ENCODE data around the gene CFAP221. TPM values are rescaled to one million over a fixed set of nuclear protein-coding genes. Genes with fewer than 3 reads are reported as not detected.

Gene CFAP221
- total and polyA plus RNA-seq, 2 experiments from 2014 or later = 0.16 TPM; not detected in 1

GRCh38 chr2:119684518-119684917 lies 140.3 kb downstream of the CFAP221 start:
- no peaks in the 10 kb centered on the region for H4K20me1 ChIP-seq (ENCODE audit: insufficient read depth)
- no peaks in the 10 kb centered on the region for H3F3A ChIP-seq (ENCODE audit: insufficient read depth)
- H3K4me1 ChIP-seq (ENCODE audit: insufficient read depth) = peaks cover 4% of the 10 kb centered on the region; the same call in 1 of the 2 replicates
- in situ Hi-C loops (cut with MboI) = no loop called here
- no peak for DNase-seq
- H3K27me3 ChIP-seq (replicated peaks; ENCODE audit: insufficient read depth) = no peaks in the 10 kb centered on the region
- H3K9me2 ChIP-seq (ENCODE audit: insufficient read depth) = 0 out of 2 replicates have a peak, but pooled peaks cover 4% of the 10 kb centered on the region
- no peak overlapping the region for H3K4me2 ChIP-seq (ENCODE audit: unreplicated experiment)
- no peak for TF ChIP-seq EZH2 (IDR thresholded peaks at IDR 0.05; ENCODE audit: insufficient read depth, poor library complexity, severe bottlenecking)
- H2AFZ ChIP-seq = no peak overlapping the region
- no peaks in the 10 kb centered on the region for H3K9me3 ChIP-seq (ENCODE audit: low read depth)
- H3K27ac ChIP-seq = no peak overlapping the region
- 67 to 74% methylated on average over 3 of the region's 3 CpGs for WGBS, 2 experiments (ENCODE audit: low coverage in 1 of 2, low lambda C conversion rate in 2 of 2, missing lambda C conversion rate in 2 of 2)
- H3K9ac ChIP-seq = no peak overlapping the region
- no peak overlapping the region for H3K4me3 ChIP-seq
- H3K36me3 ChIP-seq (ENCODE audit: low read depth) = no peaks in the 10 kb centered on the region
- peaks cover 13% of the 10 kb centered on the region for H3K79me2 ChIP-seq (ENCODE audit: insufficient read depth)

DNA sequence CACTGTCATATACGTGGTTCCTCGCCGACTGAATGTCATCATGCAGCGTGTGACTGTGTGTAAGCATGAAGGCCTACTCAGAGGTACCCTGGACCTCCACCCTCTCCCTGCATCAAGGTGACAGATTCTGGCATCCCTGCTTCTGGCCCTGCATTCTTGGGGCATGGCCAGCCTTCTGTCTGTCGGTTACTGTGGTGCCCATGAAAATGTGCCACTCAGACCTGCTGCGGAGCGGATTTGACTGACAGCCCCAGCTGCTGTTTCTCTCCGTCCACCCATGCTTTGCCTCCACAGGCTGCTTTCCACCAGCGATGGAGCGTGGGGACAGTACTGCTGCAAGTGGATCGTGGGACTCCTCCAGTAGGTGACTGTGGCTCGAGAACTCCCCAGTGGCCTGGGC lies 144.4 kb downstream of the CFAP221 start:
- no peak overlapping the region for H3K4me3 ChIP-seq
- no peak overlapping the region for H3K27ac ChIP-seq
- H3K36me3 ChIP-seq (ENCODE audit: low read depth) = no peaks in the 10 kb centered on the region
- H3K4me2 ChIP-seq (ENCODE audit: unreplicated experiment) = no peak overlapping the region
- WGBS, 2 experiments (ENCODE audit: low coverage in 1 of 2, low lambda C conversion rate in 2 of 2, missing lambda C conversion rate in 2 of 2) = 82 to 86% methylated on average over 12 of the region's 12 CpGs
- TF ChIP-seq EZH2 (IDR thresholded peaks at IDR 0.05; ENCODE audit: insufficient read depth, poor library complexity, severe bottlenecking) (no peak), EZH2phosphoT487 (IDR thresholded peaks at IDR 0.05; ENCODE audit: insufficient read depth, low read depth) (no peak)
- H3K9ac ChIP-seq = no peak overlapping the region
- H4K20me1 ChIP-seq (ENCODE audit: insufficient read depth) = no peaks in the 10 kb centered on the region
- in situ Hi-C loops (cut with MboI) = no loop called here
- no peaks in the 10 kb centered on the region for H3K79me2 ChIP-seq (ENCODE audit: insufficient read depth)
- H2AFZ ChIP-seq = no peak overlapping the region
- no peak for DNase-seq
- no peaks in the 10 kb centered on the region for H3K9me2 ChIP-seq (ENCODE audit: insufficient read depth)
- H3F3A ChIP-seq (ENCODE audit: insufficient read depth) = no peaks in the 10 kb centered on the region
- H3K9me3 ChIP-seq (ENCODE audit: low read depth) = no peaks in the 10 kb centered on the region
- no peaks in the 10 kb centered on the region for H3K4me1 ChIP-seq (ENCODE audit: insufficient read depth)
- no peaks in the 10 kb centered on the region for H3K27me3 ChIP-seq (replicated peaks; ENCODE audit: insufficient read depth)

DNA sequence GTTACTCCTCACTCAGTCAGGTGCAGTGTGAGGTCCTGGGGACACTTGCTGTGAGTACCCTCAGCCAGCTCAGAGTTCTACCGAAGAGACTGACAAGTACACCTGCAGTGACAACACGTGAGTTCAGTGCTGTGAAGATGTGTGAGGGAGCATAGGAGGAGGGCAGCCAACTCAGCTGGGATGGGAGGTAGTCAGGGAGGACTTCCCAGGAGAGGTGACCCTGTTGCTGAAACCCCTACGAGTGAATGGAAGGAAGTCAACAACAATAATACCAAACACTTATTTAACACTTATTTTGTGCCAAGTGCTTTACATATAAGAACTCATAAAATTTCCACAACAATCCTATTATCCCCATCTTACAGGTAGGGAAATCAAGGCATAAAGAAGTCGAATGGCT lies 145.0 kb downstream of the CFAP221 start:
- Histone ChIP-seq H3K4me1 (ENCODE audit: insufficient read depth) (no peaks in the 10 kb centered on the region), H3K9me3 (ENCODE audit: low read depth) (no peaks in the 10 kb centered on the region), H3K79me2 (ENCODE audit: insufficient read depth) (no peaks in the 10 kb centered on the region), H3K4me2 (ENCODE audit: unreplicated experiment) (no peak overlapping the region), H3K4me3 (no peak overlapping the region), H3K36me3 (ENCODE audit: low read depth) (no peaks in the 10 kb centered on the region), H3K9me2 (ENCODE audit: insufficient read depth) (no peaks in the 10 kb centered on the region), H3F3A (ENCODE audit: insufficient read depth) (no peaks in the 10 kb centered on the region), H3K9ac (no peak overlapping the region), H3K27me3 (replicated peaks; ENCODE audit: insufficient read depth) (no peaks in the 10 kb centered on the region), H3K27ac (no peak overlapping the region), H2AFZ (no peak overlapping the region), H4K20me1 (ENCODE audit: insufficient read depth) (no peaks in the 10 kb centered on the region)
- TF ChIP-seq EZH2phosphoT487 (IDR thresholded peaks at IDR 0.05; ENCODE audit: insufficient read depth, low read depth) = no peak
- no peak for TF ChIP-seq EZH2 (IDR thresholded peaks at IDR 0.05; ENCODE audit: insufficient read depth, poor library complexity, severe bottlenecking)
- WGBS, 2 experiments (ENCODE audit: low coverage in 1 of 2, low lambda C conversion rate in 2 of 2, missing lambda C conversion rate in 2 of 2) = 66 to 69% methylated on average over 4 of the region's 4 CpGs
- in situ Hi-C loops (cut with MboI) = no loop called here
- no peak for DNase-seq

GRCh38 chr2:119691189-119691588 lies 146.9 kb downstream of the CFAP221 start:
- no peak for TF ChIP-seq EZH2 (IDR thresholded peaks at IDR 0.05; ENCODE audit: insufficient read depth, poor library complexity, severe bottlenecking)
- no peak for TF ChIP-seq EZH2phosphoT487 (IDR thresholded peaks at IDR 0.05; ENCODE audit: insufficient read depth, low read depth)

More at GRCh38 chr2:119691189-119691588, 146.9 kb downstream of the CFAP221 start:
- Histone ChIP-seq H2AFZ (no peak overlapping the region), H3K79me2 (ENCODE audit: insufficient read depth) (no peaks in the 10 kb centered on the region), H3K4me1 (ENCODE audit: insufficient read depth) (peaks cover 12% of the 10 kb centered on the region), H3K9me3 (ENCODE audit: low read depth) (no peaks in the 10 kb centered on the region), H3K36me3 (ENCODE audit: low read depth) (no peaks in the 10 kb centered on the region), H3K9ac (no peak overlapping the region), H3K27me3 (replicated peaks; ENCODE audit: insufficient read depth) (no peaks in the 10 kb centered on the region), H3K9me2 (ENCODE audit: insufficient read depth) (no peaks in the 10 kb centered on the region), H3K27ac (no peak overlapping the region), H4K20me1 (ENCODE audit: insufficient read depth) (no peaks in the 10 kb centered on the region), H3F3A (ENCODE audit: insufficient read depth) (no peaks in the 10 kb centered on the region), H3K4me2 (ENCODE audit: unreplicated experiment) (no peak overlapping the region), H3K4me3 (no peak overlapping the region)
- 67 to 83% methylated on average over 7 of the region's 7 CpGs for WGBS, 2 experiments (ENCODE audit: low coverage in 1 of 2, low lambda C conversion rate in 2 of 2, missing lambda C conversion rate in 2 of 2)
- in situ Hi-C loops (cut with MboI) = no loop called here
- peak; percentile 13 for DNase-seq

All from GM23248 (cell line).